Measurements from ENCODE around the gene SIX6.

Gene SIX6

DNA sequence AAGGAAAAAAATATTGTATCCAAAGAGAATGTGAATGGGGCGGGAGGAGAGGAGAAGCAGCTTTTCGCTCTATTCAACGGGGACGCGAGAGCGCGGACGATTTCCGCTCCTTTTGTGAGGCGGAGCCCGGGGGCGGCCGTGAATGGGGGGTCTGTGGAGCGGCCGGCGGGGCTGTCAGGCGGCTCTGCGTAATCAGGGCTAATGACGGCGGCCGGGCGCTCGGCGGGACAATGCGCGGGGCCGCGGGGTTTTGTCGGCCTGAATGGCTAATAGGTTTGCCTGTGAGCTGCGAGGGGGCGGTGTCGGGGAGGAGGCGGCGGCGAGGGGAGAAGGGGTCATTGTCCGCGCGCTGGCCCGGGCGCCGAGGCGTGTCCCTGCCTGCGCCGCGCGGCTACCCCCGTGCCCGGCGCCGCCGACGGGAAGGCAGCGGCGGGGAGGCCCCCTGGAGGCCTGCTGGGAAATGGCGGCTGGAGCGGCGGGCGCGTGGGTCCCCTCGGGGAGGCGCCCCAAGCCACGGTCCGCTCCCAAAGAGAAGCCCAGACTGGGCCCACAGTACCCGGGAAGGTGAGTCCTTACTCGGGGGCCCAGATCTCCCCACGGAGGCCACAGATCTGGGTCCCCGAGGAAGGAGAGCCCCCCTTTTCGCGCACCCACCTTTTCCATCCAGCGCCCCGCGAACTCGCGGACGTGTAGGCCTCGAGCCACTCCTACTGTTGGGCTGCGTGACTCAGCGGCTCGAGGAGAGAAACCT lies 6.0 kb downstream of the SIX6 start:
- DNase-seq = peak; percentile 48

DNA sequence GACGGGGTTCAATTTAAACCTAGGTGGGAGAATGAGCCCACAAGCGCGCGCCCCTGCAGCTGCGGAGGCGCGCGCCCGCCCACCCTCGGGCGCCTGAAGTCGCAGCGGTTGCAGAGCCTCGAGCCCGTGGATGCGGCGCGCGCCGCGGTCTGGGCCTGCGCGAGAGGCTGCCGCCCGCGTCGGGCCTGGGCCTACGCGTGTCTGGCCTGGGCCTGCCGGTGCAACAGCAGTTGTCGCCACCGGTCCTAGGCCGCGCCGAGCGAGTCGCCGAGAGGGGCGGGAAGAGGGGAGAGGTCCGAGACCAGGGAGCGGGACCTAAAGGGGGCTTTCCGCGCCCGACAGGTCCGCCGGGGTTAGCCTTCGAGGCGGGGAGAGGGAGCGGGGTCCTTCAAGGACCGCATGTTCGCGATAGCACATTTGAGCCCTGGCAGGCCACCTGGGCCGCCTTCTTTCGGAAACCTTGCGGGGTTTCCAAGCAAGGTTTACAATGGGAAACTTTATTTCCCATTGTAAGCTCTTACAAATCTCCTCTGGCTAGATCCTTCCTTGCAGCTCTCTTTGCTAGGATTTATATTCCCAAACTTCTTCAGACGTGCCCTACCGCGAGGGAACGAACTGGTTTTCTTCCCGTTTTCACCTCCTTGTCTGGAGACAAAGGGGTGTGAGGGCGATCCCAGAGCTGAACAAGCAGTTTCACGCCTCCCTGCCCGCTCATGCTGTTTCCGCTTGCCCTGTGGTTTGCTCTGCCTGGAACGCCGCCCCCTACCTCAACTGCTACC lies 6.8 kb downstream of the SIX6 start:
- DNase-seq = no peak

GRCh38 chr14:60532442-60532841 lies 23.5 kb downstream of the SIX6 start:
- no peak for DNase-seq

DNA sequence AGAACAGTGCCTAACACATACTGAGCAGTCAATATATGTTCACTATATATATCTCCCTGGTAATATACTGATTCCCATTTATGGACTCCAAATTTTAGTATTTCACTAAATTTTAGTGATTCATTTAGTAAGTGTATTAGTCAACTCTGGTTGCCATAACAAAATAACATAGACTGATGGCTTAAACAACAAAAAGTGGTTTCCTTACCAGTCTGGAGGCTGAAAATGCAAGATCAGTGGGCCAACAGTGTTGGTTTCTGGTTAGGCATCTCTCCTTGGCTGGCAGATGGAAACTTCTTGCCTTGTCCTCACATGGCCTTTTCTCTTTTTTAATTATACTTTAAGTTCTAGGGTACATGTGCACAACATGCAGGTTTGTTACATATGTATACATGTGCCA lies 28.7 kb downstream of the SIX6 start:
- no peak for DNase-seq

GRCh38 chr14:60544659-60545058 lies 35.7 kb downstream of the SIX6 start:
- no peak for DNase-seq

DNA sequence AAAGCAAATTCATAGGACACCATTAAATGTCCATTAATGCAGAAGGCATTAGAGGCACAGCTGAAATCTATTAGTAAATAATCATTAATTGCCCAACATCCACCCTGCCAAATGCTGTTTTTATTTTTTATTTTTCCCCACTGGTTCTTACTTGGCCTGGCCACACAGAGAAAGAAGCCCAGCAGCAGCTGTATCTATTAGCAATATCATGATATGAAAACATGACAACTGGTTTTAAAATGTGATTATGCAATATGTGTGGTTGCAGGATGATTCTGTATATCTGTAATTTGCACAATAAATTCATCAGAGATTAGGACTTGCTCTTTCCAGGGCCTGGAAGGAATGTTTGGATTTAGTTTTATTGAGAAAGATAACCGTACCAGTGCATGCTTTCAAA lies 44.9 kb downstream of the SIX6 start:
- no peak for DNase-seq

GRCh38 chr14:60561845-60562746 lies 53.1 kb downstream of the SIX6 start:
- DNase-seq = peak; percentile 68

Data from NCI-H1436 (cell line).